A549 (cell line): Measurements from ENCODE around the gene TMEM240.

Source experiments
- CTCF ChIP-seq: fragments of >200 bp; sonication (Bioruptor Twin); formaldehyde crosslinking; IDR thresholded peaks from 3 replicates; pipeline ENCODE4 v1.5.1; 2016
- E2F6 ChIP-seq: IDR thresholded peaks from 2 replicates; pipeline ENCODE4 v1.6.1; 2012; ENCODE audit warnings: low read depth, borderline replicate concordance
- KDM1A ChIP-seq: fragments of 200-600 bp; sonication (generic); IDR thresholded peaks from 2 replicates; pipeline ENCODE4 v1.6.1; 2016; ENCODE audit warnings: low read depth, mild to moderate bottlenecking
- POLR2A ChIP-seq: IDR thresholded peaks from 2 replicates; pipeline ENCODE4 v1.6.1; 2012; ENCODE audit warnings: mild to moderate bottlenecking, low read length
- SREBF2 ChIP-seq: fragments of 450-650 bp; IDR thresholded peaks from 2 replicates; pipeline ENCODE4 v1.6.1; 2014; ENCODE audit warnings: mild to moderate bottlenecking, moderate library complexity
- USF2 ChIP-seq: fragments of 450-650 bp; IDR thresholded peaks from 2 replicates; pipeline ENCODE4 v1.6.1; 2014; ENCODE audit warnings: antibody characterized with exemption

GRCh38 chr1:1567891-1568291 is 27.5 kb upstream of the TMEM240 start:
- TF ChIP-seq POLR2A (no peak), CTCF (no peak), SREBF2 (no peak), USF2 (no peak), KDM1A (no peak), E2F6 (no peak)
